OCI-LY3 (cell line): ENCODE measurements around the gene CTNND2.

Source experiments
- H2AFZ ChIP-seq: fragments of 200-600, 300-600 bp; shearing (Covaris generic); 2 replicates; pipeline ENCODE4 v1.6.0; 2014; ENCODE audit warnings: antibody characterized with exemption, low read depth, low read length
- H3K27ac ChIP-seq: fragments of 200-600, 300-600 bp; sonication (generic); 2 replicates; pipeline ENCODE4 v1.5.1; 2014; ENCODE audit warnings: mild to moderate bottlenecking, low read length, moderate library complexity, mixed read lengths
- H3K27me3 ChIP-seq: fragments of 200-600, 300-600 bp; sonication (generic); 2 replicates; pipeline ENCODE4 v1.6.1; 2014; ENCODE audit warnings: low read depth, low read length, mixed read lengths
- H3K36me3 ChIP-seq: fragments of 200-600, 300-600 bp; sonication (generic); replicated peaks from 2 replicates; pipeline ENCODE3; 2014; ENCODE audit warnings: low read depth, low read length, mixed read lengths
- H3K4me1 ChIP-seq: fragments of 300-600, 200-600 bp; sonication (generic); 2 replicates; pipeline ENCODE4 v1.6.1; 2014; ENCODE audit warnings: low read length, mixed read lengths
- H3K4me2 ChIP-seq: fragments of 200-600, 300-600 bp; sonication (generic); 2 replicates; pipeline ENCODE4 v1.6.1; 2014; ENCODE audit warnings: low read length, mixed read lengths
- H3K4me3 ChIP-seq: fragments of 300-600, 200-600 bp; sonication (generic); 2 replicates; pipeline ENCODE4 v1.5.1; 2014; ENCODE audit warnings: antibody characterized with exemption, mild to moderate bottlenecking, low read length, moderate library complexity
- H3K79me2 ChIP-seq: fragments of 300-600, 200-600 bp; shearing (Covaris generic); 2 replicates; pipeline ENCODE4 v1.6.1; 2014; ENCODE audit warnings: mild to moderate bottlenecking, low read length, mixed read lengths
- H3K9ac ChIP-seq: fragments of 300-600, 200-600 bp; shearing (Covaris generic); 2 replicates; pipeline ENCODE4 v1.6.0; 2014; ENCODE audit warnings: mild to moderate bottlenecking, low read length, moderate library complexity
- H3K9me3 ChIP-seq: fragments of 200-600, 300-600 bp; shearing (Covaris generic); 2 replicates; pipeline ENCODE4 v1.6.1; 2014; ENCODE audit warnings: low read length, mixed read lengths; ENCODE audit not compliant: insufficient read depth
- H4K20me1 ChIP-seq: fragments of 200-600, 300-600 bp; sonication (generic); 2 replicates; pipeline ENCODE4 v1.6.1; 2016; ENCODE audit warnings: low read length, mixed read lengths; ENCODE audit not compliant: insufficient read depth
- EZH2phosphoT487 ChIP-seq: fragments of 200-600 bp; shearing (Covaris generic); IDR thresholded peaks from 2 replicates; pipeline ENCODE4 v1.6.1; 2018; ENCODE audit warnings: antibody characterized with exemption, mixed run types, low read depth
- TF ChIP-seq, protein P1 (sequence below): fragments of 200-600, 300-600 bp; sonication (generic); IDR thresholded peaks from 2 replicates; pipeline ENCODE4 v1.5.1; 2014; ENCODE audit warnings: antibody characterized with exemption, low read length, low read depth

CTNND2 gene

DNA sequence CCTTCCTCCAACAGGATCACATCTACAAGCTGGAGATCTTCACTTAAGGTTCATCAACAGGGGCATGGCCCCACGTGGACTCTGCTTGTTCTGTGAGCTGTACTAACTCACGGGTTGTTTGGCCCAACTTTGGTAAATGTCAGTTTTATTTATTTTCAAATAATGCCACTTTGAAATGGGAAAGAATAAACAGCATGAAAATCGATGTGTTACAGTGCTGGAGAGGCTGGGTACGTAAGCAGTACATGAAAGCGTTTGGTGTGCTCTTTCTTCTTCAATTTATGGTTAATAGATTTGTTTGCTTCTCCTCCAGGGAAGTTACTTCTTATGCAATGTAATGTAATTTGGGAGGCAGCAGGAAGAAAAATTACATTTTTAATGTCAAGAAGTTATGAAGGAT, 753.3 kb downstream of the CTNND2 start:
- H3K27me3 ChIP-seq: peaks cover 3% of the 10 kb centered on the region; the same call in 1 of the 2 replicates

DNA sequence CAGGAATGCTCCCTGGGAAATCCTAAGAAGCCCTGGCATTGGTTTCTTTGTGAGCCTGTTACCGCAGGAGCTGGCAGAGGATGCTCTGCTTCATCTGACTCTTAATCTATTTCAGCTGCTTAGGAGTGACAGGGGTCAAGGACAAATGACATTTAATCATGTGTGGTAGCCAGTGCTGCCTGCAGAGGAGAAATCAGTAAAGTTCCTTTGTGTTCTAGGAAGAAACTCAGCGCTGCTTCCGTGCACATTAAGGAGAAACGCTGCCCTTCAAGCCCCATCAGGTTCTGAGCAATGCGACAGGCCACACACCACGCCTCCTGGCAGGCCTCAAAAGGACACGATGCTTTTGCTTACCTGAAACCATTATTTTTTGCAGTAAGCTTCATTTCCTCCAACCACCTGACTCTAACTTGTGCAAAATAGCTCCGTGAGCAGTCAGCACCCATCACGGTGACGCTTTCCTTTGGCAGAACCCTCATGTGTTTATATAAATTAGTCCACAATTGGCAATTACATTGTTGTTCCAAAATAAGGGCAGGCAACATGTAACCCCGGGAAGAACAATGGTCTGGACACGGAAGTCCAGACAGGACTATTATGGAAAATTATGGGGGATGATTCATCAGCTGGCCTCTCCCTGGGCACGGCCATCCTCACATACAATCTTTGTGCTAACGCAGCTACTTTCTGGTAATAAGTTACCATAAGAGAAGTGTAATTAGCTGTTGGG, 755.3 kb downstream of the CTNND2 start:
- H3K36me3 ChIP-seq: no peaks in the 10 kb centered on the region
- TF ChIP-seq, protein P1, sequence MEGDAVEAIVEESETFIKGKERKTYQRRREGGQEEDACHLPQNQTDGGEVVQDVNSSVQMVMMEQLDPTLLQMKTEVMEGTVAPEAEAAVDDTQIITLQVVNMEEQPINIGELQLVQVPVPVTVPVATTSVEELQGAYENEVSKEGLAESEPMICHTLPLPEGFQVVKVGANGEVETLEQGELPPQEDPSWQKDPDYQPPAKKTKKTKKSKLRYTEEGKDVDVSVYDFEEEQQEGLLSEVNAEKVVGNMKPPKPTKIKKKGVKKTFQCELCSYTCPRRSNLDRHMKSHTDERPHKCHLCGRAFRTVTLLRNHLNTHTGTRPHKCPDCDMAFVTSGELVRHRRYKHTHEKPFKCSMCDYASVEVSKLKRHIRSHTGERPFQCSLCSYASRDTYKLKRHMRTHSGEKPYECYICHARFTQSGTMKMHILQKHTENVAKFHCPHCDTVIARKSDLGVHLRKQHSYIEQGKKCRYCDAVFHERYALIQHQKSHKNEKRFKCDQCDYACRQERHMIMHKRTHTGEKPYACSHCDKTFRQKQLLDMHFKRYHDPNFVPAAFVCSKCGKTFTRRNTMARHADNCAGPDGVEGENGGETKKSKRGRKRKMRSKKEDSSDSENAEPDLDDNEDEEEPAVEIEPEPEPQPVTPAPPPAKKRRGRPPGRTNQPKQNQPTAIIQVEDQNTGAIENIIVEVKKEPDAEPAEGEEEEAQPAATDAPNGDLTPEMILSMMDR: no peak
- no peak for TF ChIP-seq EZH2phosphoT487
- no peak overlapping the region for H3K4me2 ChIP-seq
- no peak overlapping the region for H3K27ac ChIP-seq
- no peaks in the 10 kb centered on the region for H3K9me3 ChIP-seq
- peaks cover 7% of the 10 kb centered on the region for H3K4me1 ChIP-seq
- H2AFZ ChIP-seq: no peak overlapping the region
- no peaks in the 10 kb centered on the region for H4K20me1 ChIP-seq
- no peaks in the 10 kb centered on the region for H3K79me2 ChIP-seq
- H3K4me3 ChIP-seq: no peak overlapping the region
- peaks cover 2% of the 10 kb centered on the region; the same call in 1 of the 2 replicates for H3K27me3 ChIP-seq
- no peak overlapping the region for H3K9ac ChIP-seq

More for the DNA sequence above, 753.3 kb downstream of the CTNND2 start:
- Histone ChIP-seq H3K36me3 (no peaks in the 10 kb centered on the region), H3K9ac (no peak overlapping the region), H3K4me2 (no peak overlapping the region), H2AFZ (no peak overlapping the region), H4K20me1 (no peaks in the 10 kb centered on the region), H3K4me3 (no peak overlapping the region), H3K9me3 (no peaks in the 10 kb centered on the region), H3K79me2 (no peaks in the 10 kb centered on the region), H3K27ac (no peak overlapping the region), H3K4me1 (no peaks in the 10 kb centered on the region)
- TF ChIP-seq, protein P1: no peak
- no peak for TF ChIP-seq EZH2phosphoT487

- no peak overlapping the region for H3K27ac ChIP-seq
- peaks cover 18% of the 10 kb centered on the region for H3K4me1 ChIP-seq
- no peaks in the 10 kb centered on the region for H3K79me2 ChIP-seq
- no peaks in the 10 kb centered on the region for H3K27me3 ChIP-seq
- no peak overlapping the region for H3K4me3 ChIP-seq
- H3K9me3 ChIP-seq: no peaks in the 10 kb centered on the region
- H3K9ac ChIP-seq: no peak overlapping the region
- TF ChIP-seq EZH2phosphoT487: no peak
- TF ChIP-seq, protein P1: no peak
- no peaks in the 10 kb centered on the region for H4K20me1 ChIP-seq
- no peak overlapping the region for H2AFZ ChIP-seq
- no peak overlapping the region for H3K4me2 ChIP-seq
- no peaks in the 10 kb centered on the region for H3K36me3 ChIP-seq
Measured at GRCh38 chr5:11146171-11146570, 758.1 kb downstream of the CTNND2 start.

GRCh38 chr5:11143456-11144267, 760.6 kb downstream of the CTNND2 start:
- peaks cover 5% of the 10 kb centered on the region; the same call in 1 of the 2 replicates for H3K27me3 ChIP-seq
- H3K4me3 ChIP-seq: no peak overlapping the region
- H3K9ac ChIP-seq: no peak overlapping the region
- no peaks in the 10 kb centered on the region for H3K9me3 ChIP-seq
- H4K20me1 ChIP-seq: no peaks in the 10 kb centered on the region
- TF ChIP-seq, protein P1: no peak
- no peak for TF ChIP-seq EZH2phosphoT487
- peak overlapping the region; percentile 32 for H3K27ac ChIP-seq
- H3K4me2 ChIP-seq: peak overlapping the region; percentile 43; the same call in 1 of the 2 replicates
- H3K79me2 ChIP-seq: no peaks in the 10 kb centered on the region
- peaks cover 18% of the 10 kb centered on the region for H3K4me1 ChIP-seq
- no peaks in the 10 kb centered on the region for H3K36me3 ChIP-seq
- no peak overlapping the region for H2AFZ ChIP-seq
